Right lobe of liver (tissue), 6 donors: ENCODE measurements around the gene HSPA1A. TPM values are rescaled to one million over a fixed set of nuclear protein-coding genes. Genes with fewer than 3 reads are reported as not detected.

Experiments used
- ATAC-seq, 4 donors: fragments of 200-7000 bp; cut with Tn5 transposase; one replicate each; pipeline ENCODE4 v1.9.1; 2020; ENCODE audit warnings: mild to moderate bottlenecking in 4 of 4, moderate library complexity in 4 of 4
- DNase-seq, 3 donors: peaks; one replicate each; pipeline ENCODE4 v3.0.0-alpha.2; 2020
- H3K27ac ChIP-seq, 3 donors: fragments of 200-600 bp; one replicate each; pipeline ENCODE4 v1.8.0; 2022
- H3K27me3 ChIP-seq, 2 donors: fragments of 200-600 bp; one replicate each; pipeline ENCODE4 v1.8.0; 2022
- H3K36me3 ChIP-seq, 4 donors: fragments of 200-600 bp; sonication (generic) in 1 of 4; one replicate each; pipeline versions ENCODE4 v1.5.1 to v1.8.0; 2017 to 2022; ENCODE audit warnings: control low read depth in 1 of 4
- H3K4me1 ChIP-seq, 4 donors: fragments of 200-600 bp; sonication (generic) in 1 of 4; one replicate each; pipeline versions ENCODE4 v1.5.1 to v1.8.0; 2017 to 2022; ENCODE audit warnings: control low read depth in 1 of 4
- H3K4me3 ChIP-seq, 3 donors: fragments of 200-600 bp; one replicate each; pipeline ENCODE4 v1.8.0; 2022
- H3K9me3 ChIP-seq, 4 donors: fragments of 200-600 bp; sonication (generic) in 1 of 4; one replicate each; pipeline versions ENCODE4 v1.5.1 to v1.8.0; 2017 to 2022; ENCODE audit warnings: control low read depth in 1 of 4
- POLR2A ChIP-seq: fragments of 450-650 bp; IDR thresholded peaks from one replicate; pipeline ENCODE4 v1.6.1; 2017; ENCODE audit warnings: antibody characterized with exemption, mild to moderate bottlenecking
- WGBS: methylation state at CpG from one replicate; pipeline ENCODE4 v1.1.6; 2018; ENCODE audit warnings: low coverage, low lambda C conversion rate; ENCODE audit not compliant: insufficient coverage; ENCODE audit errors: missing lambda C conversion rate; 5-methylcytosine and 5-hydroxymethylcytosine counted together
- intact Hi-C, 2 donors: fragments of 100-400 bp; cut with DNase I; formaldehyde crosslinking; loops; one replicate each; pipeline versions ENCODE4 v1.11.2 to v1.14.1; 2022
- small RNA-seq, 2 experiments: library from RNA; depleted of rRNA; stranded (forward); fragments of <200 nt; gene quantifications; one replicate each; pipeline ENCODE3, GENCODE V24; 2016
- total RNA-seq, 6 experiments: library from RNA; depleted of rRNA in 2 of 6; stranded (reverse); fragments of >200 nt in 2 of 6; fragmentation: NEBNext Ultra II Directional in 3 of 6; extraction: Animal tissue kit (Norgen Biotek cat#: 25700) in 3 of 6; gene quantifications; one replicate each; pipeline versions ENCODE4 v1.1.0 to v1.2.4, GENCODE V29; 2016 to 2023
- TF ChIP-seq, protein P1 (sequence below), 4 donors: fragments of 200-600 bp in 3 of 4; fragments of 450-650 bp in 1 of 4; IDR thresholded peaks; one replicate each; pipeline versions ENCODE4 v1.5.1 to v1.8.0; 2016 to 2022; ENCODE audit warnings: antibody characterized with exemption in 4 of 4, mild to moderate bottlenecking in 2 of 4
- donor health status: DM: no; HTN: yes; CAD: no.
- donor health status: DM: no; HTN: no; CAD: no.
- donor health status: DM: no; HTN: no; CAD: no.
- donor health status: DM: no; HTN: yes; CAD: no.
- donor health status: DM: no; HTN: yes; CAD: no.

Gene HSPA1A
- total RNA-seq, 6 experiments from 2014 or later: 73.2 to 442 (median 80.2) TPM

DNA sequence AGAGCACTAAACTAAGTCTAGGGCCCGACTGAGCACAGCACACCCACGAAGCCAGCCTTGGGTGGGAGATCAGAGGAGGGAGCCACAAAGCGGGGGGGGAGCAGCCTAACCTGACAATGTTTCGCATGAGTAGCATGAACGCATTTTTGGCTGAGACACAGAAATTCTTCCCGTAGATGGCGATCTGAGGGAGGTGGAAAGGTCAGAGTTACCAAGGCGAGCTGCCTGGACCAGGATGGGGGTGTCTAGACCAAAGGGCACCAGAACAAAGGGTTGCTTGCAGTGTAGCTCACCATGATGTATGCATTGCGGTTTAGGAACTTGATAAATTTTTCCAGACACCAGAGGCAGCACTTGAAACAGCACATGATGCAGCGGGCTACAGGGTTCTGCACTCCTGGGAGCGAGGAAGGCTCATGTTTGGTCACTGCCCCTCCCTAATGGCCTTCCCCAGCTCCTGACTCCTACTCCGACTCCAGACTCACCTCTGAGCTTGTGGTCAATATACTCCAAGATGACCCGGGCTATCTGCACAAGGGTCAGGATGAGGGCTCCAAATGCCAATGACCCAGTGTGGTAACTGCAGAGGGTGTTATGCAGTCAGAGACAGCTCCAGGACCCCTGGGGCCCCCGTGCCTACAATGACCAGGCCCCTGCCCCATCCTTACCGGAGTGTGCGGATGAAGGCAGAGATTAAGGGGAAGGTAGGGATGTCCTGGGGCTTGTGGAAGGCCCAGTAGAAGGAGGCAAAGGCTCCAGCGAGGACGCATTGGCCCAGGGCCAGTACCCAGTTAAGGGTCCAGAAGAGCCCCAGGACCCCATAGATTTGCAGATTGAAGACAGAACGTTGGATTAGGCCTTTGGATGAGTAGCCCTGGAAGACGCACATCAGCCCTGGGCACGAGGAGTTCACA is 50.1 kb downstream of the HSPA1A start:
- TF ChIP-seq, protein P1, sequence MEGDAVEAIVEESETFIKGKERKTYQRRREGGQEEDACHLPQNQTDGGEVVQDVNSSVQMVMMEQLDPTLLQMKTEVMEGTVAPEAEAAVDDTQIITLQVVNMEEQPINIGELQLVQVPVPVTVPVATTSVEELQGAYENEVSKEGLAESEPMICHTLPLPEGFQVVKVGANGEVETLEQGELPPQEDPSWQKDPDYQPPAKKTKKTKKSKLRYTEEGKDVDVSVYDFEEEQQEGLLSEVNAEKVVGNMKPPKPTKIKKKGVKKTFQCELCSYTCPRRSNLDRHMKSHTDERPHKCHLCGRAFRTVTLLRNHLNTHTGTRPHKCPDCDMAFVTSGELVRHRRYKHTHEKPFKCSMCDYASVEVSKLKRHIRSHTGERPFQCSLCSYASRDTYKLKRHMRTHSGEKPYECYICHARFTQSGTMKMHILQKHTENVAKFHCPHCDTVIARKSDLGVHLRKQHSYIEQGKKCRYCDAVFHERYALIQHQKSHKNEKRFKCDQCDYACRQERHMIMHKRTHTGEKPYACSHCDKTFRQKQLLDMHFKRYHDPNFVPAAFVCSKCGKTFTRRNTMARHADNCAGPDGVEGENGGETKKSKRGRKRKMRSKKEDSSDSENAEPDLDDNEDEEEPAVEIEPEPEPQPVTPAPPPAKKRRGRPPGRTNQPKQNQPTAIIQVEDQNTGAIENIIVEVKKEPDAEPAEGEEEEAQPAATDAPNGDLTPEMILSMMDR (IDR thresholded peaks at IDR 0.05): no peak
- no peak for TF ChIP-seq POLR2A
- no peak for ATAC-seq
- no peak for DNase-seq
- Histone ChIP-seq H3K9me3 (no peaks in the 10 kb centered on the region), H3K27ac (no peak overlapping the region), H3K4me1 (peaks cover 0 to 18% (median 0%) of the 10 kb centered on the region in 4 donors), H3K36me3 (no peaks in the 10 kb centered on the region), H3K4me3 (no peak overlapping the region), H3K27me3 (no peaks in the 10 kb centered on the region)
- intact Hi-C loops: no loop called here
- WGBS: 61% methylated on average over 7 of the region's 21 CpGs

Small RNA genes lying within 50 kb of the gene (small RNA-seq; reads per million reads assigned to genes)
- gene RF00019 (0 reads per million in 2 experiments), gene SNORD48 (1,027 to 1,508 reads per million in 2 experiments), gene SNORD52 (0 reads per million in 2 experiments)

Other genes with a start within 250 kb of the HSPA1A start
- under 1 TPM in 1 of 6 experiments, not detected in 5; 0.20 TPM for gene LTA, start 243.3 kb upstream of the HSPA1A start, total RNA-seq
- gene TNF, start 240.0 kb upstream of the HSPA1A start, total RNA-seq: 1 to 10 TPM in 1 of 6 experiments, under 1 TPM in 1, not detected in 4; 0.15 to 1.0 TPM
- gene LTB, start 233.1 kb upstream of the HSPA1A start, total RNA-seq: 1 to 10 TPM in 2 of 6 experiments, under 1 TPM in 4; 0.28 to 2.2 (median 0.62) TPM
- gene LST1, start 229.3 kb upstream of the HSPA1A start, total RNA-seq: 10 to 100 TPM in 1 of 6 experiments, 1 to 10 TPM in 5; 1.5 to 21.5 (median 6.7) TPM
- gene NCR3, start 222.5 kb upstream of the HSPA1A start, total RNA-seq: under 1 TPM in 3 of 6 experiments, not detected in 3; 0.20 to 0.55 (median 0.46) TPM
- gene AIF1, start 200.3 kb upstream of the HSPA1A start, total RNA-seq: 10 to 100 TPM in 4 of 6 experiments, 1 to 10 TPM in 2; 6.7 to 28.5 (median 13.0) TPM
- gene PRRC2A, start 194.8 kb upstream of the HSPA1A start, total RNA-seq: 10 to 100 TPM; 34.7 to 59.6 (median 39.4) TPM
- 100 to 1,000 TPM; 114 to 196 (median 142) TPM for gene BAG6, start 162.9 kb upstream of the HSPA1A start, total RNA-seq
- gene APOM, start 159.6 kb upstream of the HSPA1A start, total RNA-seq: 100 to 1,000 TPM; 100 to 182 (median 116) TPM
- gene C6orf47, start 154.8 kb upstream of the HSPA1A start, total RNA-seq: 1 to 10 TPM; 6.6 to 8.7 (median 7.6) TPM
- gene GPANK1, start 150.5 kb upstream of the HSPA1A start, total RNA-seq: 10 to 100 TPM in 1 of 6 experiments, 1 to 10 TPM in 5; 6.4 to 10.0 (median 8.0) TPM
- gene CSNK2B, start 149.5 kb upstream of the HSPA1A start, total RNA-seq: 100 to 1,000 TPM in 2 of 6 experiments, 10 to 100 TPM in 4; 52.5 to 171 (median 64.5) TPM
- gene LY6G5B, start 145.6 kb upstream of the HSPA1A start, total RNA-seq: 1 to 10 TPM in 5 of 6 experiments, under 1 TPM in 1; 0.98 to 5.7 (median 2.6) TPM
- gene LY6G5C, start 134.5 kb upstream of the HSPA1A start, total RNA-seq: 1 to 10 TPM in 3 of 6 experiments, under 1 TPM in 3; 0.68 to 1.6 (median 1.2) TPM
- gene ABHD16A, start 112.2 kb upstream of the HSPA1A start, total RNA-seq: 10 to 100 TPM; 29.7 to 34.8 (median 31.2) TPM
- not detected for gene LY6G6F, start 108.7 kb upstream of the HSPA1A start, total RNA-seq
- not detected for gene LY6G6D, start 100.2 kb upstream of the HSPA1A start, total RNA-seq
- not detected for gene LY6G6C, start 93.8 kb upstream of the HSPA1A start, total RNA-seq
- under 1 TPM in 2 of 6 experiments, not detected in 4; 0.33 to 0.56 TPM for gene MPIG6B, start 92.2 kb upstream of the HSPA1A start, total RNA-seq
- gene DDAH2, start 86.2 kb upstream of the HSPA1A start, total RNA-seq: 10 to 100 TPM; 16.3 to 27.5 (median 19.1) TPM
- gene CLIC1, start 79.0 kb upstream of the HSPA1A start, total RNA-seq: 100 to 1,000 TPM in 1 of 6 experiments, 10 to 100 TPM in 5; 36.7 to 123 (median 62.0) TPM
- 1 to 10 TPM; 3.2 to 8.5 (median 4.3) TPM for gene MSH5, start 75.5 kb upstream of the HSPA1A start, total RNA-seq
- 1 to 10 TPM in 2 of 6 experiments, under 1 TPM in 3, not detected in 1; 0.62 to 1.6 (median 0.90) TPM for gene SAPCD1, start 52.9 kb upstream of the HSPA1A start, total RNA-seq
- gene VWA7, start 38.2 kb upstream of the HSPA1A start, total RNA-seq: 1 to 10 TPM; 1.2 to 5.2 (median 2.7) TPM
- gene VARS1, start 19.8 kb upstream of the HSPA1A start, total RNA-seq: 10 to 100 TPM; 31.0 to 58.1 (median 41.0) TPM
- gene LSM2, start 8.6 kb upstream of the HSPA1A start, total RNA-seq: 10 to 100 TPM; 11.0 to 26.1 (median 11.6) TPM
- 1 to 10 TPM in 1 of 6 experiments, under 1 TPM in 5; 0.37 to 1.2 (median 0.56) TPM for gene HSPA1L, start 260 bp upstream of the HSPA1A start, total RNA-seq
- gene HSPA1B, start 12.2 kb downstream of the HSPA1A start, total RNA-seq: 100 to 1,000 TPM in 2 of 6 experiments, 10 to 100 TPM in 4; 41.5 to 144 (median 47.5) TPM
- 10 to 100 TPM; 20.3 to 44.8 (median 34.1) TPM for gene NEU1, start 47.3 kb downstream of the HSPA1A start, total RNA-seq
- gene SLC44A4, start 63.5 kb downstream of the HSPA1A start, total RNA-seq: under 1 TPM in 2 of 6 experiments, not detected in 4; 0.09 to 0.25 TPM
- gene EHMT2, start 82.2 kb downstream of the HSPA1A start, total RNA-seq: 10 to 100 TPM; 10.7 to 20.1 (median 13.3) TPM
- under 1 TPM in 5 of 6 experiments, not detected in 1; 0.25 to 0.82 (median 0.51) TPM for gene ZBTB12, start 86.5 kb downstream of the HSPA1A start, total RNA-seq
- 100 to 1,000 TPM; 309 to 739 (median 533) TPM for gene C2, start 112.2 kb downstream of the HSPA1A start, total RNA-seq
- gene CFB, start 130.6 kb downstream of the HSPA1A start, total RNA-seq: 1,000 to 10,000 TPM; 1,939 to 4,112 (median 3,131) TPM
- gene NELFE, start 143.4 kb downstream of the HSPA1A start, total RNA-seq: 10 to 100 TPM in 5 of 6 experiments, 1 to 10 TPM in 1; 9.3 to 33.8 (median 18.3) TPM
- 10 to 100 TPM; 26.3 to 73.1 (median 47.1) TPM for gene SKIC2, start 143.6 kb downstream of the HSPA1A start, total RNA-seq
- 10 to 100 TPM in 5 of 6 experiments, 1 to 10 TPM in 1; 9.8 to 14.6 (median 12.1) TPM for gene DXO, start 156.6 kb downstream of the HSPA1A start, total RNA-seq
- 1,000 to 10,000 TPM; 1,495 to 2,818 (median 2,205) TPM for gene C4A, start 166.5 kb downstream of the HSPA1A start, total RNA-seq
- gene C4B, start 199.3 kb downstream of the HSPA1A start, total RNA-seq: 1,000 to 10,000 TPM; 1,420 to 2,805 (median 2,265) TPM
- gene CYP21A2, start 222.9 kb downstream of the HSPA1A start, total RNA-seq: 10 to 100 TPM in 3 of 6 experiments, 1 to 10 TPM in 3; 5.7 to 60.7 (median 14.0) TPM